Measurements from ENCODE around the gene CDH4.

GRCh38 chr20:61633004-61633403 is 380.9 kb downstream of the CDH4 start:
- TF ChIP-seq CTCF (IDR thresholded peaks at IDR 0.05; ENCODE audit: insufficient read depth, low read depth, low read length) (no peak), EZH2 (IDR thresholded peaks at IDR 0.05; ENCODE audit: insufficient read depth, low read length) (no peak)

All from astrocyte (in vitro differentiated cells and primary cell).